Natural killer cell (primary cell): ENCODE results near the gene KREMEN1. TPM values are rescaled to one million over a fixed set of nuclear protein-coding genes. Genes with fewer than 3 reads are reported as not detected.

Source experiments
- ATAC-seq, 3 donors: fragments of 150-1000 bp in 2 of 3; fragments of 200-7000 bp in 1 of 3; cut with Tn5 transposase; 1 replicate in 1 of 3; 2 replicates in 2 of 3; pipeline ENCODE4 v1.10.0; 2021; ENCODE audit warnings: mild to moderate bottlenecking in 2 of 3, moderate library complexity in 2 of 3
- DNase-seq, 2 donors: peaks; one replicate each; pipeline versions ENCODE4 v3.0.0 to v3.0.0-alpha.2; 2013 to 2021; ENCODE audit warnings: mixed read lengths in 1 of 2
- H3K27ac ChIP-seq: one replicate; pipeline ENCODE4 v1.5.1; 2013; ENCODE audit warnings: mild to moderate bottlenecking, low read length
- H3K27me3 ChIP-seq: one replicate; pipeline ENCODE4 v1.6.1; 2013; ENCODE audit warnings: low read length; ENCODE audit not compliant: control insufficient read depth, insufficient read depth
- H3K36me3 ChIP-seq: one replicate; pipeline ENCODE4 v1.6.1; 2013; ENCODE audit warnings: low read length; ENCODE audit not compliant: control insufficient read depth, insufficient read depth
- H3K4me1 ChIP-seq: one replicate; pipeline ENCODE4 v1.6.1; 2013; ENCODE audit warnings: low read length; ENCODE audit not compliant: control insufficient read depth, insufficient read depth
- H3K4me3 ChIP-seq: one replicate; pipeline ENCODE4 v1.5.1; 2013; ENCODE audit warnings: low read length
- H3K9me3 ChIP-seq: one replicate; pipeline ENCODE4 v1.6.1; 2013; ENCODE audit warnings: low read length; ENCODE audit not compliant: control insufficient read depth, insufficient read depth
- H3K27ac Mint-ChIP-seq, 2 donors: one replicate each; pipeline ENCODE4 v1.8.0; 2022; ENCODE audit warnings: mild to moderate bottlenecking in 2 of 2, mixed read lengths in 2 of 2, moderate library complexity in 1 of 2
- H3K27me3 Mint-ChIP-seq, 2 donors: one replicate each; pipeline ENCODE4 v1.8.0; 2022; ENCODE audit warnings: low read depth in 2 of 2, mixed read lengths in 2 of 2
- H3K36me3 Mint-ChIP-seq: one replicate; pipeline ENCODE4 v1.8.0; 2022; ENCODE audit warnings: mixed read lengths
- H3K4me1 Mint-ChIP-seq, 2 donors: one replicate each; pipeline ENCODE4 v1.8.0; 2022; ENCODE audit warnings: mixed read lengths in 2 of 2
- H3K4me3 Mint-ChIP-seq: one replicate; pipeline ENCODE4 v1.8.0; 2022; ENCODE audit warnings: mild to moderate bottlenecking, moderate library complexity, mixed read lengths
- H3K9me3 Mint-ChIP-seq, 2 donors: one replicate each; pipeline ENCODE4 v1.8.0; 2022; ENCODE audit warnings: mixed read lengths in 2 of 2
- WGBS: methylation state at CpG from one replicate; pipeline ENCODE4 v1.1.7; 2013; ENCODE audit warnings: missing lambda C conversion rate; ENCODE audit not compliant: insufficient coverage; 5-methylcytosine and 5-hydroxymethylcytosine counted together
- intact Hi-C: fragments of 100-400 bp; cut with micrococcal nuclease; formaldehyde crosslinking; loops from one replicate; pipeline ENCODE4 v1.14.2; 2022
- total RNA-seq, 4 donors: library from RNA; stranded (reverse); fragments of 120-200 nt in 1 of 4; gene quantifications; one replicate each; pipeline versions ENCODE4 v1.2.3 to v1.2.4, GENCODE V29; 2013 to 2022
- TF ChIP-seq, protein P1 (sequence below): fragments of 200-600 bp; IDR thresholded peaks from one replicate; pipeline ENCODE4 v1.8.0; 2022; ENCODE audit warnings: antibody characterized with exemption

The KREMEN1 gene
- total RNA-seq, 3 donors from 2014 or later (not counting 1 experiment from before 2014, with no cell fraction given), result 0.23 TPM; not detected in 2

DNA sequence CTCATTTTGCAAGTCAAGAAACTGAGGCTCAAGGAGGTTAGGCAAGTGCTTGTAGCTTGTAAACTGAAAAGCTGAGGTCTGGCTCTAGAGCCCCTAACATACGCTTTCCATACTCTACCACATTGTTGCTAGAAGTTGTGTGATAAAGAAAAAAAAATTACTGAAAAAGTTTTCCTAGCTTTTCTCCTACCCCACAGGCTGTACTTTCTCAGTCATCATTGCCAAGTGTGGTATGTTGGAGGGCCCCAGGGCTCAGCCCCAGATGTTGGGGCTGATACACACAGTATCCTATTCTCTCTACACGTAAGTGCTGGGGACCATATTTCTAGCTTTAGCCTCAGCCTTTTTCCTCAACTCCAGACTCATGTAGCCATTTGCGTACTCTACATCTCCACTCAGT is 16.0 kb downstream of the KREMEN1 start:
- intact Hi-C loops, result no loop called here
- WGBS, result 96% methylated on average over 2 of the region's 3 CpGs
- Mint-ChIP-seq H3K27me3 (peaks cover 33 to 40% of the 10 kb centered on the region in 2 donors), H3K4me3 (no peak overlapping the region), H3K36me3 (no peaks in the 10 kb centered on the region), H3K9me3 (no peaks in the 10 kb centered on the region), H3K27ac (no peak overlapping the region), H3K4me1 (no peaks in the 10 kb centered on the region)
- no peak for DNase-seq
- TF ChIP-seq, protein P1, sequence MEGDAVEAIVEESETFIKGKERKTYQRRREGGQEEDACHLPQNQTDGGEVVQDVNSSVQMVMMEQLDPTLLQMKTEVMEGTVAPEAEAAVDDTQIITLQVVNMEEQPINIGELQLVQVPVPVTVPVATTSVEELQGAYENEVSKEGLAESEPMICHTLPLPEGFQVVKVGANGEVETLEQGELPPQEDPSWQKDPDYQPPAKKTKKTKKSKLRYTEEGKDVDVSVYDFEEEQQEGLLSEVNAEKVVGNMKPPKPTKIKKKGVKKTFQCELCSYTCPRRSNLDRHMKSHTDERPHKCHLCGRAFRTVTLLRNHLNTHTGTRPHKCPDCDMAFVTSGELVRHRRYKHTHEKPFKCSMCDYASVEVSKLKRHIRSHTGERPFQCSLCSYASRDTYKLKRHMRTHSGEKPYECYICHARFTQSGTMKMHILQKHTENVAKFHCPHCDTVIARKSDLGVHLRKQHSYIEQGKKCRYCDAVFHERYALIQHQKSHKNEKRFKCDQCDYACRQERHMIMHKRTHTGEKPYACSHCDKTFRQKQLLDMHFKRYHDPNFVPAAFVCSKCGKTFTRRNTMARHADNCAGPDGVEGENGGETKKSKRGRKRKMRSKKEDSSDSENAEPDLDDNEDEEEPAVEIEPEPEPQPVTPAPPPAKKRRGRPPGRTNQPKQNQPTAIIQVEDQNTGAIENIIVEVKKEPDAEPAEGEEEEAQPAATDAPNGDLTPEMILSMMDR, result no peak
- Histone ChIP-seq H3K9me3 (no peaks in the 10 kb centered on the region), H3K4me3 (no peak overlapping the region), H3K27me3 (peaks cover 4% of the 10 kb centered on the region), H3K36me3 (no peaks in the 10 kb centered on the region), H3K27ac (no peak overlapping the region), H3K4me1 (no peaks in the 10 kb centered on the region)
- no peak for ATAC-seq

DNA sequence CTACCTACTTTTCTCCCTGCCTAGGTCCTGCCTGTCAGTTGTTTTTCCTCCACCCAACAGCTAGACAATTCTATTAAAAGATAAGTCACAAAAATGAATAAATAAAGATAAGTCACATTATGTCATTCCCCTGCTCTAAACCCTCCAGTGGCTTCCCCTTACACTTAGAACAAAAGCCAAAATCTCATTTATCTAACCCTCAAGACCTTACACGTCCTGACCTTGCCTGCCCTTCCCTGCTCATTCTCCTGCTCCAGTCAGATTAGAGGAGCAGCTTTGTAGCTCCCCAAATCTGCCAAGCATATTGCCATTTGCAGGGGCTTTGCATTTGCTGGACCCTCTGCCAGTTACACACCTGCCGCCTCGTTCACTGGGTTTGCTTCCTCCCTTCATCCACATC is 16.7 kb downstream of the KREMEN1 start:
- no peak for ATAC-seq
- no peaks in the 10 kb centered on the region for H3K4me1 Mint-ChIP-seq
- Histone ChIP-seq H3K27me3 (peaks cover 4% of the 10 kb centered on the region), H3K4me3 (no peak overlapping the region), H3K36me3 (no peaks in the 10 kb centered on the region), H3K9me3 (no peaks in the 10 kb centered on the region), H3K4me1 (no peaks in the 10 kb centered on the region), H3K27ac (no peak overlapping the region)
- no peaks in the 10 kb centered on the region for H3K36me3 Mint-ChIP-seq
- intact Hi-C loops, result no loop called here
- DNase-seq, result no peak
- 57% methylated on average over 3 of the region's 3 CpGs for WGBS
- no peak overlapping the region for H3K4me3 Mint-ChIP-seq
- TF ChIP-seq, protein P1, result no peak
- H3K27ac Mint-ChIP-seq, result no peak overlapping the region
- H3K9me3 Mint-ChIP-seq, result no peaks in the 10 kb centered on the region
- H3K27me3 Mint-ChIP-seq, result peaks cover 34 to 39% of the 10 kb centered on the region in 2 donors

DNA sequence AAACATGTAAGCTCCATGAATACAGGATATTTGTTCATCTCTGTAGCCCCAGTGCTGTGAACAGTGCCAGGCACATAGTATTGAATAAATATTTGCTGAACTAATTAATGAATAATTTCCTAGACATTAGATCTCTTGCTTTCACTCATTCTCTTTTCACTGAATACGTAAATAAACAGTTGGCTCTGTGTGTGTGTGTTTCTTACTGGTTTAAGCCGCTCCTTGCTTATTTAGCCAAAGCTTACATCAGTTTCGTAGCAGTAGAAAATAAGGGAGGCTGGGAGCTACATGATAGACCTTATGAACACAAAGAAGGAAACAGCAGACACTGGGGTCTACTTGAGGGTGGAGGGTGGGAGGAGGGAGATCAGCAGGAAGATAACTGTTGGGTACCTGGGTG is 17.2 kb downstream of the KREMEN1 start:
- H3K36me3 Mint-ChIP-seq, result no peaks in the 10 kb centered on the region
- no peak for ATAC-seq
- no peak for DNase-seq
- peaks cover 30 to 34% of the 10 kb centered on the region in 2 donors for H3K27me3 Mint-ChIP-seq
- H3K9me3 Mint-ChIP-seq, result no peaks in the 10 kb centered on the region
- Histone ChIP-seq H3K4me3 (no peak overlapping the region), H3K9me3 (no peaks in the 10 kb centered on the region), H3K27ac (no peak overlapping the region), H3K36me3 (no peaks in the 10 kb centered on the region), H3K4me1 (no peaks in the 10 kb centered on the region), H3K27me3 (peaks cover 4% of the 10 kb centered on the region)
- 71% methylated on average over 2 of the region's 3 CpGs for WGBS
- no peaks in the 10 kb centered on the region for H3K4me1 Mint-ChIP-seq
- H3K27ac Mint-ChIP-seq, result no peak overlapping the region
- intact Hi-C loops, result no loop called here
- H3K4me3 Mint-ChIP-seq, result no peak overlapping the region
- TF ChIP-seq, protein P1, result no peak

DNA sequence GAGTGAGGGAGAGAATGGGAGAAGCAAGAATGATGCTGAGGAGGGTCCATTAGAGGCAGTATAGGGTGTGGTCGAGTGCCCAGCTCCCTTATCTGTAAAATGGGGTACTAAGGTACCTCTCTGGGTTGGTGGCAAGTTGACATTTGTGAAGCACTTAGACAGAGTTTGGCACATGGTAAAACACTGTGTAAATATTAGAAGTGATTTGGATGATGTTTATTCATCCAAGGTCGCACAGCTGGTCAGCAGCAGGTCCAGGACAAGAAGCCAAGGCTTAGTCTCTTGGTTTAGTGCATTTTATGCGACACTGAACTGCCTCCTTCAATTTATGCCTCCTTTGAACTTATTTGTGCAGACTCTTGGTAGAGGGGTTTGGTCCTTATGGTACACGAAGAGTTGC is 19.4 kb downstream of the KREMEN1 start:
- H3K27ac ChIP-seq, result no peak overlapping the region
- peaks cover 2% of the 10 kb centered on the region for H3K27me3 ChIP-seq
- H3K4me3 ChIP-seq, result no peak overlapping the region
- TF ChIP-seq, protein P1, result no peak
- 91% methylated on average over 3 of the region's 4 CpGs for WGBS
- no peak overlapping the region for H3K27ac Mint-ChIP-seq
- H3K27me3 Mint-ChIP-seq, result peaks cover 30 to 38% of the 10 kb centered on the region in 2 donors
- H3K9me3 Mint-ChIP-seq, result no peaks in the 10 kb centered on the region
- no peak overlapping the region for H3K4me3 Mint-ChIP-seq
- DNase-seq, result no peak
- H3K4me1 ChIP-seq, result no peaks in the 10 kb centered on the region
- no peaks in the 10 kb centered on the region for H3K9me3 ChIP-seq
- no peak for ATAC-seq
- H3K36me3 Mint-ChIP-seq, result no peaks in the 10 kb centered on the region
- intact Hi-C loops, result no loop called here
- H3K4me1 Mint-ChIP-seq, result no peaks in the 10 kb centered on the region
- no peaks in the 10 kb centered on the region for H3K36me3 ChIP-seq
